NCI-H2227 (cell line): Measurements from ENCODE around the gene AKR1A1.
A peak's percentile ranks its signal among the peaks of the same experiment; 100 is the strongest.
"Not testable (repeated sequence)": the region's sequence is repeated elsewhere in the genome, so short reads cannot be mapped to it uniquely, and the experiment has no call there.

ENCODE experiments used
- DNase-seq: peaks from one replicate; lab custom pipeline; 2025; ENCODE audit not compliant: unreplicated experiment; lab: John Stamatoyannopoulos, UW

AKR1A1 gene

GRCh38 chr1:45550401-45551351 lies at the start of gene AKR1A1:
Gene AKR1A1 (plus strand): TSS chr1:45550826. CDS start chr1:45561795, 10,969 bp downstream.
- DNase-seq = peak; percentile 95

GRCh38 chr1:45501505-45501859 lies 49.1 kb upstream of the AKR1A1 start:
- DNase-seq = no peak

- DNase-seq = no peak
Measured at GRCh38 chr1:45503462-45504360, 46.9 kb upstream of the AKR1A1 start.

GRCh38 chr1:45507195-45507594 lies 43.4 kb upstream of the AKR1A1 start:
- DNase-seq = no peak

- no peak for DNase-seq
Measured at GRCh38 chr1:45507893-45508292, 42.7 kb upstream of the AKR1A1 start.

- DNase-seq = no peak
Measured at GRCh38 chr1:45508295-45509151, 42.1 kb upstream of the AKR1A1 start.

- no peak for DNase-seq
Measured at GRCh38 chr1:45510036-45510971, 40.3 kb upstream of the AKR1A1 start.

- DNase-seq = no peak
Measured at GRCh38 chr1:45510972-45511527, 39.6 kb upstream of the AKR1A1 start.

- peak; percentile 63 for DNase-seq
Measured at GRCh38 chr1:45512641-45513054, 38.0 kb upstream of the AKR1A1 start.

GRCh38 chr1:45513532-45514260 lies 36.9 kb upstream of the AKR1A1 start:
- not testable (repeated sequence) for DNase-seq

GRCh38 chr1:45516036-45516435 lies 34.6 kb upstream of the AKR1A1 start:
- no peak for DNase-seq

- DNase-seq = no peak
Measured at GRCh38 chr1:45516465-45516864, 34.2 kb upstream of the AKR1A1 start.

GRCh38 chr1:45518366-45518765 lies 32.3 kb upstream of the AKR1A1 start:
- DNase-seq = not testable (repeated sequence)

- no peak for DNase-seq
Measured at GRCh38 chr1:45518910-45519309, 31.7 kb upstream of the AKR1A1 start.

- DNase-seq = not testable (repeated sequence)
Measured at GRCh38 chr1:45519774-45520173, 30.9 kb upstream of the AKR1A1 start.

GRCh38 chr1:45521413-45522323 lies 29.0 kb upstream of the AKR1A1 start, which contains the start of gene PRDX1:
Gene PRDX1 (minus strand): TSS chr1:45521884. CDS start chr1:45519043, 2,841 bp downstream.
- DNase-seq = peak; percentile 97

- peak; percentile 34 for DNase-seq
Measured at GRCh38 chr1:45522324-45523104, 28.1 kb upstream of the AKR1A1 start.
